Activated CD8-positive, alpha-beta T cell treated with anti-CD3 and anti-CD28 coated beads for 36 hours (primary cell): ENCODE data around the gene CHSY1. TPM values are rescaled to one million over a fixed set of nuclear protein-coding genes. Genes with fewer than 3 reads are reported as not detected.
A peak's percentile ranks its signal among the peaks of the same experiment; 100 is the strongest.

ENCODE experiments used
- ATAC-seq: fragments of 200-7000 bp; cut with Tn5 transposase; one replicate; pipeline ENCODE4 v1.10.0; 2021; ENCODE audit warnings: mild to moderate bottlenecking, moderate library complexity
- CTCF ChIA-PET: fragments of 350-600 bp; sonication (Branson Sonifier 250); formaldehyde crosslinking; loops from one replicate; lab custom pipeline; 2021; ENCODE audit warnings: antibody characterized with exemption; lab: Charles Lee
- POLR2A ChIA-PET: fragments of 350-600 bp; sonication (Branson Sonifier 250); formaldehyde crosslinking; loops from one replicate; lab custom pipeline; 2021; ENCODE audit warnings: antibody characterized with exemption; lab: Charles Lee
- DNase-seq: peaks from one replicate; pipeline ENCODE4 v3.0.0-alpha.2; 2020
- H3K27ac Mint-ChIP-seq: one replicate; pipeline ENCODE4 v1.8.0; 2021; ENCODE audit warnings: mild to moderate bottlenecking, mixed read lengths
- H3K27me3 Mint-ChIP-seq: one replicate; pipeline ENCODE4 v1.8.0; 2021; ENCODE audit warnings: mixed read lengths
- H3K36me3 Mint-ChIP-seq: one replicate; pipeline ENCODE4 v1.8.0; 2021; ENCODE audit warnings: low read depth, mixed read lengths
- H3K4me1 Mint-ChIP-seq: one replicate; pipeline ENCODE4 v1.8.0; 2021; ENCODE audit warnings: low read depth, mixed read lengths
- H3K4me3 Mint-ChIP-seq: one replicate; pipeline ENCODE4 v1.8.0; 2021; ENCODE audit warnings: mild to moderate bottlenecking, moderate library complexity, mixed read lengths
- H3K9me3 Mint-ChIP-seq: one replicate; pipeline ENCODE4 v1.8.0; 2021; ENCODE audit warnings: mixed read lengths
- CTCF ChIP-seq: fragments of 200-600 bp; IDR thresholded peaks from one replicate; pipeline ENCODE4 v1.8.0; 2022; ENCODE audit warnings: antibody characterized with exemption, mild to moderate bottlenecking
- intact Hi-C: fragments of 100-400 bp; cut with micrococcal nuclease; formaldehyde crosslinking; loops from one replicate; pipeline ENCODE4 v1.10.0; 2022
- total RNA-seq, 2 experiments: library from RNA; stranded (reverse); gene quantifications; one replicate each; pipeline ENCODE4 v1.2.3, GENCODE V29; 2021

Gene CHSY1
- total RNA-seq, 2 experiments from 2014 or later, result 57.9 to 58.3 TPM

- intact Hi-C loops, result no loop called here
These were observed 74.0 kb downstream of the CHSY1 start for GRCh38 chr15:101177866-101178265.

GRCh38 chr15:101176625-101177024, 75.2 kb downstream of the CHSY1 start:
- no peaks in the 10 kb centered on the region for H3K9me3 Mint-ChIP-seq
- POLR2A ChIA-PET, result interaction anchor here (0.9 kb wide), 1 partner anchor 13 kb away, joined by 3 read pairs; no protein-coding TSS in a partner anchor
- no peak for ATAC-seq
- intact Hi-C loops, result no loop called here
- H3K4me1 Mint-ChIP-seq, result peaks cover 40% of the 10 kb centered on the region
- H3K4me3 Mint-ChIP-seq, result no peak overlapping the region
- peaks cover 55% of the 10 kb centered on the region for H3K36me3 Mint-ChIP-seq
- no peak overlapping the region for H3K27ac Mint-ChIP-seq
- CTCF ChIA-PET, result interaction anchor here (1.2 to 1.6 kb wide), 2 partner anchors 10 to 15 kb away, joined by 3 to 4 read pairs; no protein-coding TSS in a partner anchor
- no peak for TF ChIP-seq CTCF
- no peaks in the 10 kb centered on the region for H3K27me3 Mint-ChIP-seq
- no peak for DNase-seq

More at GRCh38 chr15:101177866-101178265, 74.0 kb downstream of the CHSY1 start:
- H3K27ac Mint-ChIP-seq, result no peak overlapping the region
- no peak for TF ChIP-seq CTCF
- CTCF ChIA-PET, result interaction anchor here (1.4 kb wide), 1 partner anchor 89 kb away, joined by 3 read pairs; no protein-coding TSS in a partner anchor
- peaks cover 52% of the 10 kb centered on the region for H3K4me1 Mint-ChIP-seq
- no peak for ATAC-seq
- H3K27me3 Mint-ChIP-seq, result no peaks in the 10 kb centered on the region
- no peak for DNase-seq
- POLR2A ChIA-PET, result no interaction called here
- no peaks in the 10 kb centered on the region for H3K9me3 Mint-ChIP-seq
- H3K36me3 Mint-ChIP-seq, result peaks cover 66% of the 10 kb centered on the region
- no peak overlapping the region for H3K4me3 Mint-ChIP-seq

GRCh38 chr15:101175401-101175800, 76.4 kb downstream of the CHSY1 start:
- Mint-ChIP-seq H3K4me1 (peaks cover 28% of the 10 kb centered on the region), H3K27me3 (no peaks in the 10 kb centered on the region), H3K36me3 (peaks cover 43% of the 10 kb centered on the region), H3K9me3 (no peaks in the 10 kb centered on the region), H3K27ac (no peak overlapping the region), H3K4me3 (no peak overlapping the region)
- no peak for TF ChIP-seq CTCF
- CTCF ChIA-PET, result interaction anchor here (1.2 kb wide), 1 partner anchor 73 kb away, joined by 3 read pairs; no protein-coding TSS in a partner anchor
- intact Hi-C loops, result no loop called here
- DNase-seq (no peak), ATAC-seq (no peak)
- POLR2A ChIA-PET, result no interaction called here

- ChIA-PET POLR2A (interaction anchor here (0.9 kb wide), 1 partner anchor 10 kb away, joined by 3 read pairs; no protein-coding TSS in a partner anchor), CTCF (interaction anchor here (1.2 kb wide), 1 partner anchor 72 kb away, joined by 3 read pairs; no protein-coding TSS in a partner anchor)
- Mint-ChIP-seq H3K4me1 (peaks cover 25% of the 10 kb centered on the region), H3K36me3 (peaks cover 42% of the 10 kb centered on the region), H3K4me3 (no peak overlapping the region), H3K27ac (no peak overlapping the region), H3K27me3 (no peaks in the 10 kb centered on the region), H3K9me3 (no peaks in the 10 kb centered on the region)
- intact Hi-C loops, result no loop called here
- ATAC-seq, result peak; percentile 13
- no peak for TF ChIP-seq CTCF
- no peak for DNase-seq
These were observed 77.5 kb downstream of the CHSY1 start for GRCh38 chr15:101174152-101174920.
